ENCODE data around the gene MAPK12. TPM values are rescaled to one million over a fixed set of nuclear protein-coding genes. Genes with fewer than 3 reads are reported as not detected.

The MAPK12 gene
- total and polyA plus RNA-seq, 2 donors (not counting 1 experiment from before 2014, with no cell fraction given) = 6.5 to 7.8 TPM

GRCh38 chr22:50299785-50300619, 38.5 kb upstream of the MAPK12 start:
- Histone ChIP-seq H3K4me3 (ENCODE audit: control extremely low read depth in 1 of 5, extremely low read depth in 1 of 5, insufficient read depth in 1 of 5, low read depth in 2 of 5, low read length in 4 of 5) (peak overlapping the region in 3 of 5 experiments; percentile 17 to 27 (median 19)), H3K79me2 (ENCODE audit: control insufficient read depth, insufficient read depth, low read length) (no peaks in the 10 kb centered on the region), H3K9me3 (ENCODE audit: control extremely low read depth in 1 of 3, control insufficient read depth in 2 of 3, insufficient read depth in 1 of 3, low read length in 2 of 3) (peaks cover 0 to 4% (median 0%) of the 10 kb centered on the region in 3 donors), H3K27me3 (replicated peaks in 1 of 4; ENCODE audit: control extremely low read depth in 1 of 4, control insufficient read depth in 3 of 4, insufficient read depth in 4 of 4, low read length in 3 of 4) (peaks cover 0 to 10% (median 5%) of the 10 kb centered on the region in 4 experiments), H3K4me2 (replicated peaks; ENCODE audit: low read depth, low read length, poor library complexity, severe bottlenecking) (peak overlapping the region; percentile 95), H4K20me1 (ENCODE audit: control insufficient read depth, insufficient read depth, low read length, poor library complexity, severe bottlenecking) (no peaks in the 10 kb centered on the region), H3K4me1 (ENCODE audit: control insufficient read depth in 2 of 2, insufficient read depth in 2 of 2, low read length in 2 of 2) (peaks cover 54 to 61% of the 10 kb centered on the region in 2 donors), H3K9ac (ENCODE audit: low read length) (peak overlapping the region; percentile 29), H3K27ac (ENCODE audit: low read length in 2 of 2) (no peak overlapping the region), H2AFZ (ENCODE audit: insufficient read depth, low read depth, low read length, poor library complexity, severe bottlenecking) (peak overlapping the region; percentile 38), H3K36me3 (replicated peaks in 1 of 2; ENCODE audit: control extremely low read depth in 1 of 2, control insufficient read depth in 1 of 2, extremely low read depth in 1 of 2, insufficient read depth in 2 of 2, low read length in 1 of 2) (no peaks in the 10 kb centered on the region)
- H3K27ac Mint-ChIP-seq = no peak overlapping the region
- intact Hi-C loops (cut with micrococcal nuclease) = loop anchor here (2.0 kb wide), 2 partner anchors 15 to 29 kb away; partner anchors contain the start of gene MAPK11
- ChIA-PET POLR2A (interaction anchor here (0.6 to 7.5 kb wide), 5 partner anchors 12 to 58 kb away, joined by 3 to 61 read pairs (median 3); partner anchors contain the start of gene DENND6B), CTCF (interaction anchor here (1.0 to 2.3 kb wide), 4 partner anchors 24 to 42 kb away, joined by 3 to 8 read pairs (median 4); no protein-coding TSS in a partner anchor)
- 45% methylated on average over 93 of the region's 93 CpGs for WGBS (ENCODE audit: insufficient coverage)
- H3K9me3 Mint-ChIP-seq (ENCODE audit: insufficient read depth) = no peaks in the 10 kb centered on the region
- TF ChIP-seq CTCF (IDR thresholded peaks at IDR 0.05) = no peak
- TF ChIP-seq EZH2 (IDR thresholded peaks at IDR 0.05; ENCODE audit: borderline replicate concordance, insufficient read depth, low read depth, low read length, poor library complexity, severe bottlenecking) = no peak
- DNase-seq (no peak), ATAC-seq (ENCODE audit: low read depth) (peak; percentile 7)
- H3K4me1 Mint-ChIP-seq = peaks cover 60% of the 10 kb centered on the region
- peaks cover 7% of the 10 kb centered on the region for H3K27me3 Mint-ChIP-seq
- H3K4me3 Mint-ChIP-seq = peak overlapping the region; percentile 57

Data from B cell (primary cell).